Transverse colon (tissue), 4 donors: ENCODE results near the gene PYM1.

Source experiments
- EP300 ChIP-seq: sonication (generic); formaldehyde crosslinking; IDR thresholded peaks from one replicate; pipeline ENCODE4 v1.6.1; 2017; ENCODE audit warnings: antibody characterized with exemption, low read depth
- POLR2A ChIP-seq: fragments of 450-650 bp; IDR thresholded peaks from one replicate; pipeline ENCODE4 v1.6.1; 2016; ENCODE audit warnings: antibody characterized with exemption, mild to moderate bottlenecking, moderate library complexity
- POLR2AphosphoS5 ChIP-seq, 3 donors: sonication (generic); formaldehyde crosslinking; IDR thresholded peaks; one replicate each; pipeline ENCODE4 v1.6.1; 2016; ENCODE audit warnings: antibody characterized with exemption in 3 of 3
- TF ChIP-seq, protein P1 (sequence below), 5 experiments: fragments of 200-600 bp in 3 of 5; fragments of 450-650 bp in 2 of 5; sonication (generic) in 3 of 5; IDR thresholded peaks; 1 replicate in 2 of 5; 2 replicates in 3 of 5; pipeline ENCODE4 v1.5.1; 2016 to 2017; ENCODE audit warnings: antibody characterized with exemption in 5 of 5, inconsistent platforms in 3 of 5, mild to moderate bottlenecking in 2 of 5, moderate library complexity in 1 of 5

- TF ChIP-seq, protein P1, sequence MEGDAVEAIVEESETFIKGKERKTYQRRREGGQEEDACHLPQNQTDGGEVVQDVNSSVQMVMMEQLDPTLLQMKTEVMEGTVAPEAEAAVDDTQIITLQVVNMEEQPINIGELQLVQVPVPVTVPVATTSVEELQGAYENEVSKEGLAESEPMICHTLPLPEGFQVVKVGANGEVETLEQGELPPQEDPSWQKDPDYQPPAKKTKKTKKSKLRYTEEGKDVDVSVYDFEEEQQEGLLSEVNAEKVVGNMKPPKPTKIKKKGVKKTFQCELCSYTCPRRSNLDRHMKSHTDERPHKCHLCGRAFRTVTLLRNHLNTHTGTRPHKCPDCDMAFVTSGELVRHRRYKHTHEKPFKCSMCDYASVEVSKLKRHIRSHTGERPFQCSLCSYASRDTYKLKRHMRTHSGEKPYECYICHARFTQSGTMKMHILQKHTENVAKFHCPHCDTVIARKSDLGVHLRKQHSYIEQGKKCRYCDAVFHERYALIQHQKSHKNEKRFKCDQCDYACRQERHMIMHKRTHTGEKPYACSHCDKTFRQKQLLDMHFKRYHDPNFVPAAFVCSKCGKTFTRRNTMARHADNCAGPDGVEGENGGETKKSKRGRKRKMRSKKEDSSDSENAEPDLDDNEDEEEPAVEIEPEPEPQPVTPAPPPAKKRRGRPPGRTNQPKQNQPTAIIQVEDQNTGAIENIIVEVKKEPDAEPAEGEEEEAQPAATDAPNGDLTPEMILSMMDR (IDR thresholded peaks at IDR 0.05) = no peak
- TF ChIP-seq POLR2A = no peak
- TF ChIP-seq POLR2AphosphoS5 (IDR thresholded peaks at IDR 0.05) = no peak
- TF ChIP-seq EP300 = no peak
Observed at GRCh38 chr12:55885113-55885512, 42.6 kb downstream of the PYM1 start.
